Panc1 (cell line): ENCODE data around the gene ROBO1. TPM values are rescaled to one million over a fixed set of nuclear protein-coding genes. Genes with fewer than 3 reads are reported as not detected.

Experiments used
- ATAC-seq: fragments of 200-7000 bp; cut with Tn5 transposase; 2 replicates; pipeline ENCODE4 v1.9.1; 2020; ENCODE audit warnings: mild to moderate bottlenecking, moderate library complexity
- BruUV-seq: library from RNA; stranded (reverse); fragments of 400-500 nt; replicated peaks from 2 replicates; lab custom pipeline; 2021; lab: Mats Ljungman, UMichigan
- CTCF ChIA-PET: fragments of 300-600 bp; sonication (Branson Sonifier 250); formaldehyde crosslinking; loops from one replicate; lab custom pipeline; 2022; ENCODE audit warnings: antibody characterized with exemption; lab: Charles Lee
- POLR2A ChIA-PET: fragments of 300-600 bp; sonication (Branson Sonifier 250); formaldehyde crosslinking; loops from one replicate; lab custom pipeline; 2022; ENCODE audit warnings: antibody characterized with exemption; lab: Charles Lee
- DNase-seq: peaks from one replicate; pipeline ENCODE4 v3.0.0-alpha.2; 2010; ENCODE audit warnings: low read depth, low spot score
- H3K27ac ChIP-seq: 2 replicates; pipeline ENCODE4 v1.5.1; 2011; ENCODE audit warnings: mild to moderate bottlenecking, low read length, inconsistent platforms
- H3K27me3 ChIP-seq: fragments of 200-500 bp; sonication (Bioruptor generic); 2 replicates; pipeline ENCODE4 v1.6.0; 2014; ENCODE audit warnings: low read length, inconsistent platforms; ENCODE audit not compliant: control insufficient read depth, insufficient read depth
- H3K36me3 ChIP-seq: fragments of 200-500 bp; sonication (Bioruptor generic); 2 replicates; pipeline ENCODE4 v1.5.1; 2014; ENCODE audit warnings: inconsistent platforms, mild to moderate bottlenecking, low read length, moderate library complexity; ENCODE audit not compliant: control insufficient read depth, insufficient read depth
- H3K4me1 ChIP-seq: 2 replicates; pipeline ENCODE4 v1.5.1; 2011; ENCODE audit warnings: inconsistent platforms, mild to moderate bottlenecking, low read length, moderate library complexity; ENCODE audit not compliant: control insufficient read depth, insufficient read depth
- H3K4me3 ChIP-seq, 2 experiments: 2 replicates each; pipeline ENCODE4 v1.5.1; 2011 to 2012; ENCODE audit warnings: low read depth in 2 of 2, low read length in 2 of 2, mild to moderate bottlenecking in 2 of 2, inconsistent platforms in 1 of 2, moderate library complexity in 1 of 2
- H3K9me3 ChIP-seq: fragments of 200-500 bp; sonication (Bioruptor generic); 2 replicates; pipeline ENCODE4 v1.5.1; 2014; ENCODE audit warnings: low read depth, mild to moderate bottlenecking, inconsistent platforms, low read length, moderate library complexity; ENCODE audit not compliant: control insufficient read depth, insufficient read depth
- CTCF ChIP-seq: fragments of 450-650 bp; IDR thresholded peaks from 2 replicates; pipeline ENCODE4 v1.5.1; 2017; ENCODE audit warnings: mild to moderate bottlenecking
- POLR2AphosphoS5 ChIP-seq: IDR thresholded peaks from 2 replicates; pipeline ENCODE4 v1.6.1; 2012; ENCODE audit warnings: mild to moderate bottlenecking, low read depth, low read length, moderate library complexity
- REST ChIP-seq, 2 experiments: IDR thresholded peaks; 2 replicates each; pipeline ENCODE4 v1.6.1; 2011 to 2012; ENCODE audit warnings: low read depth in 2 of 2, control low read depth in 1 of 2, low read length in 1 of 2, mild to moderate bottlenecking in 1 of 2, moderate library complexity in 1 of 2; ENCODE audit not compliant: insufficient read depth in 1 of 2
- SIN3A ChIP-seq: IDR thresholded peaks from 2 replicates; pipeline ENCODE4 v1.6.1; 2012; ENCODE audit warnings: low read depth, mild to moderate bottlenecking, low read length, moderate library complexity, borderline replicate concordance; ENCODE audit not compliant: insufficient read depth
- TCF7L2 ChIP-seq: IDR thresholded peaks from 2 replicates; pipeline ENCODE4 v1.6.1; 2011; ENCODE audit warnings: mild to moderate bottlenecking, low read depth, low read length, inconsistent platforms
- in situ Hi-C: cut with HindIII; loops from 2 replicates; pipeline ENCODE4 v1.10.0; 2016; ENCODE audit warnings: low sequenced_read_pairs, low pct_unique_long_range_greater_than_20kb
- intact Hi-C: fragments of 100-400 bp; cut with micrococcal nuclease; formaldehyde crosslinking; loops from one replicate; pipeline ENCODE4 v1.10.0; 2022; ENCODE audit not compliant: unreplicated experiment
- total RNA-seq: library from RNA; stranded (reverse); gene quantifications from one replicate; pipeline ENCODE4 v1.2.1, GENCODE V29; 2021; ENCODE audit not compliant: unreplicated experiment

ROBO1 gene
- total RNA-seq, 1 experiment from 2014 or later = 61.6 TPM

- CTCF ChIA-PET = no interaction called here
- BruUV-seq = no TSS peak
- POLR2A ChIA-PET = no interaction called here
- Histone ChIP-seq H3K4me1 (no peaks in the 10 kb centered on the region), H3K27me3 (no peaks in the 10 kb centered on the region), H3K4me3 (no peak overlapping the region), H3K9me3 (no peaks in the 10 kb centered on the region), H3K36me3 (no peaks in the 10 kb centered on the region; the same call in 1 of the 2 replicates), H3K27ac (no peak overlapping the region)
- in situ Hi-C loops (no loop called here), intact Hi-C loops (no loop called here)
- TF ChIP-seq POLR2AphosphoS5 = no peak
- TF ChIP-seq SIN3A = no peak
- no peak for TF ChIP-seq TCF7L2
- no peak for TF ChIP-seq REST (IDR thresholded peaks at IDR 0.05; ENCODE audit: insufficient read depth in 1 of 2, low read depth in 2 of 2, low read length in 1 of 2)
- TF ChIP-seq CTCF = no peak
- ATAC-seq (no peak), DNase-seq (no peak)
Observed at GRCh38 chr3:78613421-78613879, 1154.3 kb downstream of the ROBO1 start.

- Histone ChIP-seq H3K27me3 (no peaks in the 10 kb centered on the region), H3K9me3 (no peaks in the 10 kb centered on the region), H3K36me3 (no peaks in the 10 kb centered on the region; the same call in 1 of the 2 replicates), H3K4me3 (no peak overlapping the region), H3K4me1 (no peaks in the 10 kb centered on the region), H3K27ac (no peak overlapping the region)
- TF ChIP-seq POLR2AphosphoS5 = no peak
- TF ChIP-seq CTCF = no peak
- TF ChIP-seq SIN3A = no peak
- no peak for TF ChIP-seq REST (IDR thresholded peaks at IDR 0.05; ENCODE audit: insufficient read depth in 1 of 2, low read depth in 2 of 2, low read length in 1 of 2)
- no peak for TF ChIP-seq TCF7L2
- BruUV-seq = no TSS peak
- ATAC-seq (no peak), DNase-seq (no peak)
- intact Hi-C loops (no loop called here), in situ Hi-C loops (no loop called here)
- POLR2A ChIA-PET = no interaction called here
- CTCF ChIA-PET = no interaction called here
Observed at GRCh38 chr3:78611278-78611677, 1156.5 kb downstream of the ROBO1 start.
